HepG2 (cell line): Measurements from ENCODE around the gene ENTPD7. TPM values are rescaled to one million over a fixed set of nuclear protein-coding genes. Genes with fewer than 3 reads are reported as not detected.

Experiments used
- ATAC-seq: fragments of 200-7000 bp; cut with Tn5 transposase; 3 replicates; pipeline ENCODE4 v1.9.1; 2020; ENCODE audit warnings: mild to moderate bottlenecking, moderate library complexity
- BruUV-seq: library from RNA; stranded (reverse); fragments of 400-500 nt; replicated peaks from 2 replicates; lab custom pipeline; 2021; lab: Mats Ljungman, UMichigan
- CTCF ChIA-PET: fragments of 300-600 bp; formaldehyde crosslinking; extraction: SDS; loops from one replicate; lab custom pipeline; 2021; ENCODE audit warnings: low total read pairs, inconsistent platforms, low intra/inter-chr PET ratio; lab: Yijun Ruan, JAX
- POLR2A ChIA-PET: fragments of 350-600 bp; sonication (Branson Sonifier 250); formaldehyde crosslinking; loops from one replicate; lab custom pipeline; 2020; ENCODE audit warnings: antibody characterized with exemption, inconsistent platforms; lab: Yijun Ruan, JAX
- DNase-seq: peaks from one replicate; pipeline ENCODE4 v3.0.0-alpha.2; 2015; ENCODE audit warnings: low spot score
- FAIRE-seq: peaks from 3 replicates; lab custom pipeline; 2011; peaks lifted over from hg19 to GRCh38; lab: Jason Lieb, UNC
- H2AFZ ChIP-seq: one replicate; pipeline ENCODE4 v1.6.1; 2011; ENCODE audit warnings: low read length, inconsistent platforms
- H3K27ac ChIP-seq: fragments of 300-600 bp; 3 replicates; pipeline ENCODE4 v1.8.0; 2011; ENCODE audit warnings: mixed run types, mild to moderate bottlenecking, mixed read lengths, low read length, inconsistent platforms; ENCODE audit not compliant: insufficient read depth; ENCODE audit errors: extremely low read length
- H3K27me3 ChIP-seq, 2 experiments: fragments of 200-600 bp in 1 of 2; 2 replicates in 1 of 2; 3 replicates in 1 of 2; pipeline versions ENCODE4 v1.6.0 to v1.8.0; 2011; ENCODE audit warnings: low read length in 2 of 2, mild to moderate bottlenecking in 2 of 2, moderate library complexity in 2 of 2, inconsistent platforms in 1 of 2; ENCODE audit not compliant: insufficient read depth in 2 of 2, control insufficient read depth in 1 of 2
- H3K36me3 ChIP-seq, 2 experiments: fragments of 200-600 bp in 1 of 2; replicated peaks in 1 of 2; 2 replicates in 1 of 2; 3 replicates in 1 of 2; pipeline versions ENCODE4 v1.5.1 to v1.8.0; 2011; ENCODE audit warnings: low read length in 2 of 2, inconsistent platforms in 1 of 2; ENCODE audit not compliant: insufficient read depth in 2 of 2, control insufficient read depth in 1 of 2
- H3K4me1 ChIP-seq: 2 replicates; pipeline ENCODE4 v1.5.1; 2012; ENCODE audit warnings: low read length, inconsistent platforms; ENCODE audit not compliant: insufficient read depth
- H3K4me2 ChIP-seq: 2 replicates; pipeline ENCODE4 v1.6.0; 2011; ENCODE audit warnings: low read depth, low read length, inconsistent platforms
- H3K4me3 ChIP-seq, 3 experiments: fragments of 200-600 bp in 1 of 3; sonication (generic), shearing (Covaris generic) in 1 of 3; replicated peaks in 1 of 3; 2 replicates each; pipeline ENCODE4 v1.5.1; 2011 to 2016; ENCODE audit warnings: low read length in 3 of 3, inconsistent platforms in 2 of 3, low read depth in 2 of 3, mild to moderate bottlenecking in 2 of 3, control low read depth in 1 of 3, mixed read lengths in 1 of 3; ENCODE audit not compliant: insufficient read depth in 1 of 3
- H3K79me2 ChIP-seq: one replicate; pipeline ENCODE4 v1.6.1; 2011; ENCODE audit warnings: low read length, inconsistent platforms; ENCODE audit not compliant: insufficient read depth
- H3K9ac ChIP-seq: 2 replicates; pipeline ENCODE4 v1.6.0; 2011; ENCODE audit warnings: mild to moderate bottlenecking, low read depth, low read length, inconsistent platforms; ENCODE audit not compliant: insufficient read depth
- H3K9me3 ChIP-seq: 2 replicates; pipeline ENCODE4 v1.5.1; 2012; ENCODE audit warnings: mild to moderate bottlenecking, low read length
- H4K20me1 ChIP-seq: 2 replicates; pipeline ENCODE4 v1.6.0; 2011; ENCODE audit warnings: inconsistent platforms, mild to moderate bottlenecking, low read length, moderate library complexity; ENCODE audit not compliant: insufficient read depth
- ATF7 ChIP-seq, 2 experiments: fragments of 450-650 bp in 1 of 2; sonication (generic) in 1 of 2; formaldehyde crosslinking in 1 of 2; IDR thresholded peaks; 2 replicates each; pipeline versions ENCODE4 v1.4.0 to v1.6.1; 2016 to 2020; ENCODE audit warnings: antibody characterized with exemption in 1 of 2, mild to moderate bottlenecking in 1 of 2, missing genetic modification reagents in 1 of 2
- CENPT ChIP-seq: sonication (generic); formaldehyde crosslinking; IDR thresholded peaks from 2 replicates; pipeline ENCODE4 v1.8.0; 2022; ENCODE audit warnings: low read depth, mild to moderate bottlenecking, moderate library complexity, missing genetic modification reagents
- ETV5 ChIP-seq: IDR thresholded peaks from 2 replicates; pipeline ENCODE4 v1.6.1; 2018; ENCODE audit warnings: missing biosample characterization, missing genetic modification reagents, inconsistent platforms, borderline replicate concordance
- GMEB2 ChIP-seq: IDR thresholded peaks from 2 replicates; pipeline ENCODE4 v1.6.1; 2016; ENCODE audit warnings: missing biosample characterization, missing genetic modification reagents, low read depth
- HNRNPH1 ChIP-seq: fragments of 200-400 bp; formaldehyde crosslinking; optimal IDR thresholded peaks from 2 replicates; pipeline ENCODE3; 2017; ENCODE audit warnings: mild to moderate bottlenecking, low read depth, low read length
- HNRNPUL1 ChIP-seq: fragments of 200-400 bp; formaldehyde crosslinking; IDR thresholded peaks from 2 replicates; pipeline ENCODE4 v1.6.1; 2017; ENCODE audit warnings: low read depth, mild to moderate bottlenecking, low read length, moderate library complexity
- KDM5A ChIP-seq: fragments of 200-600 bp; sonication (generic); IDR thresholded peaks from 2 replicates; pipeline ENCODE4 v1.7.0; 2018; ENCODE audit warnings: antibody characterized with exemption, mild to moderate bottlenecking, low read length, borderline replicate concordance
- KLF16 ChIP-seq, 2 experiments: sonication (generic) in 1 of 2; formaldehyde crosslinking in 1 of 2; IDR thresholded peaks; 2 replicates each; pipeline versions ENCODE4 v1.6.1 to v1.8.0; 2016 to 2023; ENCODE audit warnings: missing genetic modification reagents in 2 of 2, missing compliant biosample characterization in 1 of 2
- MEIS2 ChIP-seq: sonication (generic); formaldehyde crosslinking; IDR thresholded peaks from 2 replicates; pipeline ENCODE4 v1.9.0; 2021; ENCODE audit warnings: mild to moderate bottlenecking, missing genetic modification reagents
- POLR2A ChIP-seq, 2 experiments: IDR thresholded peaks; 2 replicates each; pipeline ENCODE4 v1.6.1; 2011; ENCODE audit warnings: low read depth in 2 of 2, low read length in 2 of 2, mild to moderate bottlenecking in 1 of 2, moderate library complexity in 1 of 2; ENCODE audit not compliant: insufficient read depth in 1 of 2
- RAD51 ChIP-seq: fragments of 450-650 bp; IDR thresholded peaks from 2 replicates; pipeline ENCODE4 v1.6.1; 2016; ENCODE audit warnings: borderline replicate concordance
- RFX5 ChIP-seq: IDR thresholded peaks from 2 replicates; pipeline ENCODE4 v1.6.1; 2011; ENCODE audit warnings: low read depth, low read length, improper control_type of control experiment
- SNAI1 ChIP-seq: sonication (generic); formaldehyde crosslinking; IDR thresholded peaks from 2 replicates; pipeline ENCODE4 v1.5.0; 2020; ENCODE audit warnings: mild to moderate bottlenecking, missing genetic modification reagents, borderline replicate concordance
- STAG1 ChIP-seq: sonication (generic); formaldehyde crosslinking; IDR thresholded peaks from 2 replicates; pipeline ENCODE4 v1.4.0; 2020; ENCODE audit warnings: missing genetic modification reagents
- TGIF2 ChIP-seq: IDR thresholded peaks from 2 replicates; pipeline ENCODE4 v1.6.1; 2016; ENCODE audit warnings: control low read depth, missing compliant biosample characterization
- TRIM24 ChIP-seq: sonication (generic); formaldehyde crosslinking; IDR thresholded peaks from 2 replicates; pipeline ENCODE4 v1.8.0; 2022; ENCODE audit warnings: mild to moderate bottlenecking, missing genetic modification reagents
- U2AF2 ChIP-seq: fragments of 200-400 bp; formaldehyde crosslinking; IDR thresholded peaks from 2 replicates; pipeline ENCODE4 v1.6.1; 2017; ENCODE audit warnings: low read depth, mild to moderate bottlenecking, low read length
- ZNF143 ChIP-seq: sonication (generic); formaldehyde crosslinking; IDR thresholded peaks from 2 replicates; pipeline ENCODE4 v1.4.0; 2020; ENCODE audit warnings: missing genetic modification reagents
- ZNF24 ChIP-seq: fragments of 450-650 bp; IDR thresholded peaks from 2 replicates; pipeline ENCODE4 v1.6.1; 2017; ENCODE audit warnings: antibody characterized with exemption, mild to moderate bottlenecking
- ZNF678 ChIP-seq: sonication (generic); formaldehyde crosslinking; IDR thresholded peaks from 2 replicates; pipeline ENCODE4 v1.4.0; 2020; ENCODE audit warnings: mild to moderate bottlenecking, missing genetic modification reagents
- ZNF691 ChIP-seq: sonication (generic); formaldehyde crosslinking; IDR thresholded peaks from 2 replicates; pipeline ENCODE4 v1.4.0; 2020; ENCODE audit warnings: missing genetic modification reagents, low read depth, mild to moderate bottlenecking, borderline replicate concordance
- whole genome bisulfite sequencing: methylation state at CpG from one replicate; pipeline ENCODE4 v1.1.6; 2017; ENCODE audit warnings: low lambda C conversion rate; 5-methylcytosine and 5-hydroxymethylcytosine counted together
- in situ Hi-C: cut with HindIII; loops from 2 replicates; pipeline ENCODE4 v1.10.0; 2017; ENCODE audit warnings: low pct_unique_long_range_greater_than_20kb; ENCODE audit not compliant: extremely low pct_ligation_motif_present
- intact Hi-C: fragments of 100-400 bp; cut with micrococcal nuclease; formaldehyde crosslinking; loops from one replicate; pipeline ENCODE4 v1.10.0; 2022; ENCODE audit not compliant: unreplicated experiment
- polyA plus RNA-seq, 8 experiments: library from polyadenylated mRNA; depleted of rRNA in 3 of 8; stranded (reverse) in 7 of 8; unstranded in 1 of 8; fragments of >200 nt; fragmentation: Illumina TruSeq in 4 of 8; extraction: Trizol in 4 of 8; gene quantifications; 2 replicates each; pipeline versions ENCODE4 v1.2.1 to v1.2.3, GENCODE V29; 2011 to 2016; ENCODE audit warnings: low read depth in 4 of 8, missing spikeins in 1 of 8, mixed read lengths in 1 of 8; ENCODE audit not compliant: insufficient read depth in 1 of 8
- total RNA-seq, 5 experiments: library from RNA; depleted of rRNA; stranded (reverse); fragments of >200 nt; fragmentation: Illumina TruSeq; extraction: Trizol; gene quantifications; 2 replicates each; pipeline ENCODE4 v1.2.3, GENCODE V29; 2016; ENCODE audit warnings: low read depth in 1 of 5
- TF ChIP-seq, protein P1 (sequence below): conservative IDR thresholded peaks from 2 replicates; pipeline ENCODE4 v1.6.1; 2018; ENCODE audit warnings: missing genetic modification reagents

ENTPD7 gene
- total and polyA plus RNA-seq, 2 of the 13 experiments (the other 11 are each of a cell fraction or from before 2014, with no cell fraction given) = 7.6 to 36.5 TPM

DNA sequence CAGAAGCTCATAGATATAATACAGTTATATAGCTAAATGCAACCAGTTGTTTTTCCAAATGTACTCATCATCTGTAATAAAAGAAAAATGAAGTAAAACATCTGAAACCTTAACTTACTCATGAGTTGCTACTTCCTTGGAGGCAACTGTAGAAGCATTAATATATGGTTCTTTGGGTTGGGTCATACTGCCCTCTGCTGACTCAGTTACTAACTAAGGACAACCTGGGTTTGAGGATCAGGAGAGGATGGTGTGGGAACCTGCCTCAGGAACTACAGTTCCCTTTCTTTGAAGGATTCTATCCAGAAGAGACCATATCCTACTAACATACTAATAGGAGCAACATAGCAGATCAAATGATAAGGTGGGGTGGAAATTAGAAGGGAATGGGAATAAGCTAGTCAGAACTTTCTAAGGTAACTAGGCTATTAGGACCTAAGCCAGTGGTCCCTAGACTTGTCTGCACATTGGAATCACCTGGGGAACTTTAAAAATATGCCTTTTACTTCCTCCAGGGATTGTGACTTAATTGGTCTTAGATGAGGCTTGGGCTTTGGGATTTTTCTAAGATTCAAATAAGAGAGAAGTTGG is 51.9 kb downstream of the ENTPD7 start (continued):
- no peak for TF ChIP-seq GMEB2 (CRISPR knock-in tag)
- peak; percentile 82 for TF ChIP-seq STAG1 (CRISPR knock-in tag)
- TF ChIP-seq, protein P1, sequence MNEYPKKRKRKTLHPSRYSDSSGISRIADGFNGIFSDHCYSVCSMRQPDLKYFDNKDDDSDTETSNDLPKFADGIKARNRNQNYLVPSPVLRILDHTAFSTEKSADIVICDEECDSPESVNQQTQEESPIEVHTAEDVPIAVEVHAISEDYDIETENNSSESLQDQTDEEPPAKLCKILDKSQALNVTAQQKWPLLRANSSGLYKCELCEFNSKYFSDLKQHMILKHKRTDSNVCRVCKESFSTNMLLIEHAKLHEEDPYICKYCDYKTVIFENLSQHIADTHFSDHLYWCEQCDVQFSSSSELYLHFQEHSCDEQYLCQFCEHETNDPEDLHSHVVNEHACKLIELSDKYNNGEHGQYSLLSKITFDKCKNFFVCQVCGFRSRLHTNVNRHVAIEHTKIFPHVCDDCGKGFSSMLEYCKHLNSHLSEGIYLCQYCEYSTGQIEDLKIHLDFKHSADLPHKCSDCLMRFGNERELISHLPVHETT = no peak
- TF ChIP-seq KLF16 (CRISPR knock-in tag; IDR thresholded peaks at IDR 0.05) = 0 out of 4 replicates have a peak, but pooled peaks of 1 of the 2 experiments have one; percentile 25
- TF ChIP-seq ZNF143 (CRISPR knock-in tag) = no peak
- TF ChIP-seq RFX5 = peak; percentile 48; the same call in 1 of the 2 replicates
- no peak for TF ChIP-seq ETV5 (CRISPR knock-in tag)
- TF ChIP-seq, all 625 proteins: peak for 7

- no peak overlapping the region for H3K27ac ChIP-seq
- no peak overlapping the region for H3K4me2 ChIP-seq
- 97% methylated on average over 5 of the region's 5 CpGs for WGBS
- ATAC-seq (no peak), DNase-seq (no peak), FAIRE-seq (no peak)
- H2AFZ ChIP-seq = no peak overlapping the region
- no TSS peak for BruUV-seq
- ChIA-PET CTCF (no interaction called here), POLR2A (no interaction called here)
- no peaks in the 10 kb centered on the region for H3K79me2 ChIP-seq
- in situ Hi-C loops = loop anchor here (10.0 kb wide), 1 partner anchor 90 kb away; the partner anchor contains the start of gene SLC25A28
- H3K9me3 ChIP-seq = no peaks in the 10 kb centered on the region
- no peaks in the 10 kb centered on the region for H3K27me3 ChIP-seq
- intact Hi-C loops = loop anchor here (5.0 kb wide), 1 partner anchor 277 kb away; no protein-coding TSS in a partner anchor
- no peaks in the 10 kb centered on the region for H3K4me1 ChIP-seq
- no peak overlapping the region for H3K4me3 ChIP-seq
- no peaks in the 10 kb centered on the region for H4K20me1 ChIP-seq
- peaks cover 17 to 63% of the 10 kb centered on the region in 2 experiments for H3K36me3 ChIP-seq
- no peak overlapping the region for H3K9ac ChIP-seq
- no peak for TF ChIP-seq SNAI1
- no peak for TF ChIP-seq TGIF2
- no peak for TF ChIP-seq ZNF678 (CRISPR knock-in tag)
- no peak for TF ChIP-seq TRIM24 (CRISPR knock-in tag)
- no peak for TF ChIP-seq CENPT
- TF ChIP-seq HNRNPH1 = no peak
- TF ChIP-seq U2AF2 = no peak
- no peak for TF ChIP-seq HNRNPUL1
- TF ChIP-seq RAD51 = no peak
- TF ChIP-seq KDM5A = no peak
- TF ChIP-seq MEIS2 (CRISPR knock-in tag) = no peak
- TF ChIP-seq POLR2A (IDR thresholded peaks at IDR 0.05; ENCODE audit: insufficient read depth in 1 of 2, low read depth in 2 of 2, low read length in 2 of 2) = no peak
- TF ChIP-seq ZNF24 = no peak
- TF ChIP-seq ATF7 (IDR thresholded peaks at IDR 0.05) = no peak
- TF ChIP-seq ATF7 (CRISPR knock-in tag; IDR thresholded peaks at IDR 0.05) = no peak
- no peak for TF ChIP-seq ZNF691 (CRISPR knock-in tag)
These were observed 55.1 kb downstream of the ENTPD7 start for GRCh38 chr10:99714446-99714845.
